Endothelial cell of umbilical vein (primary cell): ENCODE measurements around the gene CLP1. TPM values are rescaled to one million over a fixed set of nuclear protein-coding genes. Genes with fewer than 3 reads are reported as not detected.

Experiments
- BruUV-seq: library from RNA; stranded (reverse); fragments of 400-500 nt; replicated peaks from 2 replicates; lab custom pipeline; 2021; lab: Mats Ljungman, UMichigan
- CTCF ChIA-PET: fragments of 300-600, 350-600 bp; sonication (Branson Sonifier 250); formaldehyde crosslinking; loops from one replicate; lab custom pipeline; 2021; ENCODE audit warnings: antibody characterized with exemption, inconsistent platforms; lab: Charles Lee
- POLR2A ChIA-PET: fragments of 300-600, 350-600 bp; sonication (Branson Sonifier 250); formaldehyde crosslinking; loops from one replicate; lab custom pipeline; 2021; ENCODE audit warnings: antibody characterized with exemption, inconsistent platforms; lab: Charles Lee
- DNase-seq: peaks from one replicate; pipeline ENCODE4 v3.0.0-alpha.2; 2011; ENCODE audit warnings: low read depth, low spot score
- FAIRE-seq: peaks from 2 replicates; lab custom pipeline; 2011; peaks lifted over from hg19 to GRCh38; lab: Jason Lieb, UNC
- H2AFZ ChIP-seq: 2 replicates; pipeline ENCODE4 v1.6.0; 2012; ENCODE audit warnings: low read depth, low read length, control low read depth, inconsistent platforms
- H3K27ac ChIP-seq: 2 replicates; pipeline ENCODE4 v1.5.1; 2011; ENCODE audit warnings: low read depth, mild to moderate bottlenecking, control low read depth, low read length, moderate library complexity; ENCODE audit not compliant: insufficient read depth
- H3K27me3 ChIP-seq, 2 experiments: 2 replicates each; pipeline versions ENCODE4 v1.6.0 to v1.6.1; 2011; ENCODE audit warnings: low read length in 2 of 2, mixed read lengths in 1 of 2; ENCODE audit not compliant: control insufficient read depth in 2 of 2, insufficient read depth in 2 of 2
- H3K36me3 ChIP-seq, 2 experiments: 2 replicates in 1 of 2; 3 replicates in 1 of 2; pipeline ENCODE4 v1.5.1; 2011; ENCODE audit warnings: low read length in 2 of 2, mild to moderate bottlenecking in 1 of 2, moderate library complexity in 1 of 2; ENCODE audit not compliant: control insufficient read depth in 2 of 2, insufficient read depth in 2 of 2; ENCODE audit errors: extremely low read depth in 1 of 2
- H3K4me1 ChIP-seq: 3 replicates; pipeline ENCODE4 v1.5.1; 2011; ENCODE audit warnings: mild to moderate bottlenecking, low read length; ENCODE audit not compliant: control insufficient read depth, insufficient read depth; ENCODE audit errors: extremely low read depth
- H3K4me2 ChIP-seq: 2 replicates; pipeline ENCODE4 v1.6.1; 2011; ENCODE audit warnings: low read length, control low read depth, mixed read lengths; ENCODE audit not compliant: insufficient read depth
- H3K4me3 ChIP-seq, 3 experiments: fragments of 200-600 bp in 1 of 3; sonication (generic), shearing (Covaris generic) in 1 of 3; replicated peaks in 1 of 3; 2 replicates each; pipeline ENCODE4 v1.5.1; 2011 to 2016; ENCODE audit warnings: control low read depth in 3 of 3, low read length in 3 of 3, mild to moderate bottlenecking in 2 of 3, inconsistent platforms in 1 of 3, low read depth in 1 of 3, moderate library complexity in 1 of 3; ENCODE audit not compliant: insufficient read depth in 1 of 3
- H3K79me2 ChIP-seq: 2 replicates; pipeline ENCODE4 v1.6.0; 2012; ENCODE audit warnings: low read length, inconsistent platforms; ENCODE audit not compliant: control insufficient read depth, insufficient read depth
- H3K9ac ChIP-seq: replicated peaks from 2 replicates; pipeline ENCODE3; 2011; ENCODE audit warnings: low read length, control low read depth; ENCODE audit not compliant: insufficient read depth; ENCODE audit errors: extremely low read depth
- H3K9me1 ChIP-seq: replicated peaks from 3 replicates; pipeline ENCODE4 v1.6.0; 2011; ENCODE audit warnings: mild to moderate bottlenecking, low read length; ENCODE audit not compliant: control insufficient read depth, insufficient read depth; ENCODE audit errors: extremely low read depth
- H3K9me3 ChIP-seq: replicated peaks from 2 replicates; pipeline ENCODE4 v1.5.1; 2012; ENCODE audit warnings: low read length, inconsistent platforms; ENCODE audit not compliant: control insufficient read depth, insufficient read depth
- H4K20me1 ChIP-seq: replicated peaks from 2 replicates; pipeline ENCODE3; 2011; ENCODE audit warnings: mild to moderate bottlenecking, low read length; ENCODE audit not compliant: control insufficient read depth, insufficient read depth; ENCODE audit errors: extremely low read depth
- CTCF ChIP-seq, 2 donors: IDR thresholded peaks; 1 replicate in 1 of 2; 2 replicates in 1 of 2; pipeline ENCODE4 v1.5.1; 2011; ENCODE audit warnings: low read length in 2 of 2, mild to moderate bottlenecking in 2 of 2, moderate library complexity in 2 of 2, control low read depth in 1 of 2, inconsistent platforms in 1 of 2, low read depth in 1 of 2; ENCODE audit not compliant: insufficient read depth in 1 of 2; ENCODE audit errors: extremely low read depth in 1 of 2
- EZH2 ChIP-seq: IDR thresholded peaks from 2 replicates; pipeline ENCODE4 v1.6.1; 2012; ENCODE audit warnings: borderline replicate concordance, low read depth, mild to moderate bottlenecking, moderate library complexity, low read length, inconsistent platforms; ENCODE audit not compliant: severe bottlenecking
- FOS ChIP-seq: IDR thresholded peaks from 2 replicates; pipeline ENCODE4 v1.6.1; 2011; ENCODE audit warnings: mild to moderate bottlenecking, low read length, moderate library complexity, borderline replicate concordance; ENCODE audit not compliant: insufficient read depth
- GATA2 ChIP-seq: IDR thresholded peaks from 2 replicates; pipeline ENCODE4 v1.7.0; 2011; ENCODE audit warnings: low read depth, mild to moderate bottlenecking, moderate library complexity, mixed read lengths, low read length; ENCODE audit not compliant: insufficient read length, insufficient read depth
- JUN ChIP-seq: IDR thresholded peaks from 2 replicates; pipeline ENCODE4 v1.6.1; 2011; ENCODE audit warnings: borderline replicate concordance, low read depth; ENCODE audit not compliant: insufficient read length, insufficient read depth
- MAX ChIP-seq: IDR thresholded peaks from 2 replicates; pipeline ENCODE4 v1.6.1; 2011; ENCODE audit not compliant: insufficient read depth, insufficient read length
- MYC ChIP-seq: IDR thresholded peaks from one replicate; pipeline ENCODE4 v1.6.1; 2011; ENCODE audit warnings: mild to moderate bottlenecking, low read depth, low read length
- POLR2A ChIP-seq: IDR thresholded peaks from 2 replicates; pipeline ENCODE4 v1.6.1; 2012; ENCODE audit warnings: low read depth, mild to moderate bottlenecking, control low read depth, low read length
- POLR2AphosphoS5 ChIP-seq: IDR thresholded peaks from 2 replicates; pipeline ENCODE4 v1.6.1; 2012; ENCODE audit warnings: low read depth, mild to moderate bottlenecking, control low read depth, low read length, moderate library complexity; ENCODE audit not compliant: insufficient read depth
- dilution Hi-C: fragments of 300-500 bp; cut with MboI; formaldehyde crosslinking; loops from one replicate; pipeline ENCODE4 v1.15.0; 2019; ENCODE audit warnings: low sequenced_read_pairs; ENCODE audit not compliant: extremely low pct_ligation_motif_present
- intact Hi-C: fragments of 100-400 bp; cut with micrococcal nuclease; formaldehyde crosslinking; loops from one replicate; pipeline ENCODE4 v1.10.0; 2022
- polyA plus RNA-seq, 4 experiments: library from polyadenylated mRNA; depleted of rRNA in 3 of 4; stranded (reverse) in 3 of 4; unstranded in 1 of 4; fragments of >200 nt; gene quantifications; 2 replicates each; pipeline versions ENCODE4 v1.2.1 to v1.2.3, GENCODE V29; 2011 to 2012; ENCODE audit warnings: missing spikeins in 1 of 4
- total RNA-seq: library from RNA; stranded (reverse); gene quantifications from 2 replicates; pipeline ENCODE4 v1.2.3, GENCODE V29; 2021

CLP1 gene
- total and polyA plus RNA-seq, 2 donors (not counting 3 experiments of a cell fraction or from before 2014, with no cell fraction given): 17.9 to 20.8 TPM

GRCh38 chr11:57634311-57634710 lies 23.3 kb upstream of the CLP1 start:
- DNase-seq (no peak), FAIRE-seq (no peak)
- intact Hi-C loops (no loop called here), dilution Hi-C loops (no loop called here)
- POLR2A ChIA-PET: no interaction called here
- TF ChIP-seq MYC: no peak
- no peak for TF ChIP-seq GATA2
- no peak for TF ChIP-seq POLR2A
- TF ChIP-seq EZH2: no peak
- no peak for TF ChIP-seq JUN
- TF ChIP-seq MAX: no peak
- no peak for TF ChIP-seq CTCF (IDR thresholded peaks at IDR 0.05; ENCODE audit: extremely low read depth in 1 of 2, insufficient read depth in 1 of 2, low read depth in 1 of 2, low read length in 2 of 2)
- TF ChIP-seq POLR2AphosphoS5: no peak
- no peak for TF ChIP-seq FOS
- H3K36me3 ChIP-seq: no peaks in the 10 kb centered on the region
- H3K4me3 ChIP-seq: no peak overlapping the region
- no peak overlapping the region for H2AFZ ChIP-seq
- H4K20me1 ChIP-seq: no peaks in the 10 kb centered on the region
- H3K4me2 ChIP-seq: no peak overlapping the region
- CTCF ChIA-PET: interaction anchor here (0.7 to 1.7 kb wide), 4 partner anchors 10 to 66 kb away, joined by 3 to 12 read pairs (median 3); no protein-coding TSS in a partner anchor
- no TSS peak for BruUV-seq
- H3K79me2 ChIP-seq: peaks cover 9% of the 10 kb centered on the region
- no peaks in the 10 kb centered on the region for H3K9me1 ChIP-seq
- no peak overlapping the region for H3K27ac ChIP-seq
- H3K9me3 ChIP-seq: no peaks in the 10 kb centered on the region
- H3K27me3 ChIP-seq: peaks cover 14% of the 10 kb centered on the region in 2 experiments
- no peak overlapping the region for H3K9ac ChIP-seq
- H3K4me1 ChIP-seq: peaks cover 6% of the 10 kb centered on the region
